Stomach smooth muscle (tissue), 2 donors: ENCODE measurements around the gene WDR49.

ENCODE experiments used
- H3K27ac ChIP-seq: one replicate; pipeline ENCODE4 v1.7.0; 2013; ENCODE audit warnings: mild to moderate bottlenecking, low read length, inconsistent platforms
- H3K27me3 ChIP-seq, 2 donors: one replicate each; pipeline ENCODE4 v1.7.0; 2013; ENCODE audit warnings: low read length in 2 of 2; ENCODE audit not compliant: insufficient read depth in 2 of 2, control insufficient read depth in 1 of 2
- H3K36me3 ChIP-seq, 2 donors: one replicate each; pipeline ENCODE4 v1.7.0; 2013; ENCODE audit warnings: low read length in 2 of 2; ENCODE audit not compliant: control insufficient read depth in 2 of 2, insufficient read depth in 2 of 2
- H3K4me1 ChIP-seq: one replicate; pipeline ENCODE4 v1.7.0; 2013; ENCODE audit warnings: low read length; ENCODE audit not compliant: control insufficient read depth, insufficient read depth
- H3K4me3 ChIP-seq, 2 donors: one replicate each; pipeline ENCODE4 v1.7.0; 2013; ENCODE audit warnings: low read length in 2 of 2
- H3K9ac ChIP-seq, 2 donors: one replicate each; pipeline ENCODE4 v1.7.0; 2013; ENCODE audit warnings: low read length in 2 of 2, mild to moderate bottlenecking in 1 of 2
- H3K9me3 ChIP-seq, 2 donors: one replicate each; pipeline ENCODE4 v1.7.0; 2013; ENCODE audit warnings: low read length in 2 of 2; ENCODE audit not compliant: control insufficient read depth in 2 of 2
- donor health status: healthy.
- donor health status: Pancreatic carcinoma.

The WDR49 gene

DNA sequence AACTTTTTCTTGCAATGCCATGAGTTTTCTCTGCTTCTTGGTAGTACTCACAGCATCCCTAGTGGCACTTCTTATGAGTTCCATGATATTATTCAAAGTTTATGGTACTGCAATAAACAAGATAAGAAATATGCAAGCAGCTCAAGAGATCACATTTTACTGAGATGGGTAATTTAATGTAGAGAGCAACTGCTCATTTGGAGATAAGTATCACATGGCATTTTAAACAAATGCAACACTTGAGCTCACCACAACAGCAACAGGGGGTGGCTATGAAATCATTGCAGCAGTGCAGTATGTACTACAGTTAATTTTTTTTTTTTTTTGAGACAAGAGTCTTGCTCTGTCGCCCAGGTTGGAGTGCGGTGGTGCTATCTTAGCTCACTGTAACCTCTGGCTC lies 85.1 kb downstream of the WDR49 start:
- no peak overlapping the region for H3K4me3 ChIP-seq
- H3K27me3 ChIP-seq, result no peaks in the 10 kb centered on the region
- H3K36me3 ChIP-seq, result no peaks in the 10 kb centered on the region
- no peak overlapping the region for H3K9ac ChIP-seq
- H3K9me3 ChIP-seq, result no peaks in the 10 kb centered on the region
- H3K27ac ChIP-seq, result no peak overlapping the region
- no peaks in the 10 kb centered on the region for H3K4me1 ChIP-seq

DNA sequence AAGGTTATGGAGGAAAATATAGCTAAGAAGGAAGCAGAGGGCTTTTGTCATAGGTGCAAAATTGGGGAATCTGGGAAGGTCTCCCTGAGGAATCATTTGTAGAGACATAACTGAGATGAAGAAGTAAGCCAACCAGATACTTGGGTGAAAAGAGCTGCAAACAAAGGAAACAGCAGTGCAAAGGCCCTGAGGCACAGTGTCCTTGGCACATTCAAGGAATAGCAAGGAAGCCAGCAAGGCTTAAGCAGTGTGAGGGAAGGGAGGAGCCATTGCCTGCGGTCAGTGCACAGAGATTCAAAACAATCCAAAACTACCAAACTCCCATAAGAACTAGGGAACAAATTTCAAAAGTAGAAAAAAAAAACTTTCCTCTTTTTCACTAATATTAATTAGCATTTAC lies 88.3 kb downstream of the WDR49 start:
- H3K9me3 ChIP-seq, result no peaks in the 10 kb centered on the region
- H3K27me3 ChIP-seq, result no peaks in the 10 kb centered on the region
- H3K4me3 ChIP-seq, result no peak overlapping the region
- H3K36me3 ChIP-seq, result no peaks in the 10 kb centered on the region
- H3K4me1 ChIP-seq, result no peaks in the 10 kb centered on the region
- no peak overlapping the region for H3K9ac ChIP-seq
- no peak overlapping the region for H3K27ac ChIP-seq

DNA sequence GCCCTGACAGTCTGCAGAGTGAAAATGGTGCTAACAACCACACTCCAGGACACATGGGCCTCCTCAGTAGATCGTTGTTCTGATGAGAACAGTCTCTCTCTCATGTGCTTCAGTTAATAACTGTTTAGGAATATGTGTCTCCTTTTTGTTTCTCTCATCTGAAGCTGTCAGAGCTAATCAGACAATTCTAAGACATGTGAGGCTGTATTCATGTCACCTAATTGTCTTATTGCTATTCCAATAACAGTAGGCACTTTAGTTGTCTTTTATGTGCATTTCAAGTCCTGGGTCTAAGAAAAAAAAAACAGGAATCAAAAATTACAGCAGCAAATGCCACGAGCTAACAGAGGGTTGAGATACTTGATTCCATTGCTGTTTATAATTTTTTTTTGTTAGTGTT lies 89.1 kb downstream of the WDR49 start:
- Histone ChIP-seq H3K27ac (no peak overlapping the region), H3K4me3 (no peak overlapping the region), H3K27me3 (no peaks in the 10 kb centered on the region), H3K4me1 (no peaks in the 10 kb centered on the region), H3K9me3 (no peaks in the 10 kb centered on the region), H3K9ac (no peak overlapping the region), H3K36me3 (no peaks in the 10 kb centered on the region)

DNA sequence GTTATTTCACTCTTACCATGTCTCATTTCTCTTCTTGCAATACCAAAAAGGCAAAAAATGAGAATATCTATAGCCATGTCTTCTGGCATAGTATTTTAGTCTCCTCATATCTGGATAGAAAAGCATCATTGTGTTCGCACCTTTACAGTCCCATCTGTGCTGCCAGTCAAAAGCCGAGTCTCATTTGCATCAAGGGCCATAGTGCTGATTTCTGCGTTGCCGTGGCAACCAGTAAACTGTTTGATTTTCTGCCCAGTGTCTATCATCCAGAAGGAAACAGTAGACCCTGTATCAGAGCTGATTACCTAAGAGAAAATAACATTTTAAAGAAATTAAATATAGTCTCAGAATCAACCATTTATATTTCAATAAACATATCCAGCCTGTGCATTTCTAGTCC lies 93.8 kb downstream of the WDR49 start:
- Histone ChIP-seq H3K27me3 (no peaks in the 10 kb centered on the region), H3K27ac (no peak overlapping the region), H3K9ac (no peak overlapping the region), H3K4me1 (no peaks in the 10 kb centered on the region), H3K9me3 (no peaks in the 10 kb centered on the region), H3K4me3 (no peak overlapping the region), H3K36me3 (no peaks in the 10 kb centered on the region)

DNA sequence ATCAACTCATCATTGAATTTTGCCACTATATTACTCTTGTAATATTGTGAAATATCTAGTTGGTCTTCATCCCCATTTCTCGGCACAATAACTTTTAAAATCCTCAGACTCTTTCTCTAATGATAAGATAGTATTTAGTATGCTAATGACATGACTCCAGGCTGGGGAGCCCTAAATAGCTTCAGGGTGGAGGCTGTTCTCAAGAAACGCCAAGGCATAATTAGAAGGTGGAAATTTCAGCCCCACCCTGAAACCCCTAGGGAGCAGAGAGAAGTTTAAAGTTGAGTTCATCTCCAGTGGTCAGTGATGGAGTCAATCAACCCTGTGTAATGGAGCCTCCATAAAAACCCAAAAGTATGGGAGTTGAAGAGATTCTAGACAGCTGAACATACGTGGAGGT lies 98.8 kb downstream of the WDR49 start:
- H3K36me3 ChIP-seq, result no peaks in the 10 kb centered on the region
- H3K27ac ChIP-seq, result no peak overlapping the region
- H3K27me3 ChIP-seq, result no peaks in the 10 kb centered on the region
- no peak overlapping the region for H3K9ac ChIP-seq
- H3K9me3 ChIP-seq, result no peaks in the 10 kb centered on the region
- H3K4me3 ChIP-seq, result no peak overlapping the region
- H3K4me1 ChIP-seq, result no peaks in the 10 kb centered on the region

DNA sequence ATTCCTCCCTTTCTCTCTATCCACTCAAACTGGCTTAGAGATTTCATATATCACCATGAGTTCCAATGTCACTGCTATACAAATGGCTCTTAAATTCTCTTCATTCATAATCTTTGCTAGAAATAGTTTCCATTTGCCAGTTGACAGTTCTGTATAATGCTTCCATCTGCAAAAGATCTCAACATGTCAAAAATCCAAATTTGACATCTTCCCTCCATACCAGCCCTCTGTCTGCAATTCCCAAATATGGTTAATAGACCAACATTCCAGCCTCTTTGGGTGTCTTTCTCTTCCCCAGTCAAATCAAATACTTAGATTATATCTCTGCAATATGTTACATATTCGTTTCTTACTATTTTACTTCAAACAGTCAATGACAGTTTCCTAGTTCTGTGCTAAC lies 115.7 kb downstream of the WDR49 start:
- peaks cover 0 to 5% of the 10 kb centered on the region in 2 donors for H3K9me3 ChIP-seq
- H3K27me3 ChIP-seq, result no peaks in the 10 kb centered on the region
- no peaks in the 10 kb centered on the region for H3K4me1 ChIP-seq
- no peak overlapping the region for H3K9ac ChIP-seq
- no peak overlapping the region for H3K27ac ChIP-seq
- H3K4me3 ChIP-seq, result no peak overlapping the region
- no peaks in the 10 kb centered on the region for H3K36me3 ChIP-seq

DNA sequence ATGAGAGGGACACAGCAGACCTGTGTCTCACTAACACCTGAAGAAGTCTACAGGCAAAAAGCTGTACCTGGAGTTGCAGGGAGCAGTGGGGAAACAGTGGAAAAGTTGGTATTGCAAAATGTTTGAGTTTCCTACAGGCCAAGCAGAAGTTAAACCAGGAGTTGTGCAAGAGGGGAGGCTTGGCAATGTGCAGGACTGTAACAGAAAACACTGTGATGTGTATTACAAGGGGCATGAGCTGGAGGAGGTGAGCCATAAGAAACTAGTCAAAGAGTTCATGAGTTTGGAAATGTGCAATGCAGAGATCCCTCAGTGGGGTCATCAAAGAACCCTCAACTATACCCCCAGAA lies 132.8 kb downstream of the WDR49 start:
- no peak overlapping the region for H3K4me3 ChIP-seq
- H3K4me1 ChIP-seq, result no peaks in the 10 kb centered on the region
- no peaks in the 10 kb centered on the region for H3K9me3 ChIP-seq
- no peaks in the 10 kb centered on the region for H3K36me3 ChIP-seq
- H3K27me3 ChIP-seq, result no peaks in the 10 kb centered on the region
- no peak overlapping the region for H3K27ac ChIP-seq
- H3K9ac ChIP-seq, result no peak overlapping the region

DNA sequence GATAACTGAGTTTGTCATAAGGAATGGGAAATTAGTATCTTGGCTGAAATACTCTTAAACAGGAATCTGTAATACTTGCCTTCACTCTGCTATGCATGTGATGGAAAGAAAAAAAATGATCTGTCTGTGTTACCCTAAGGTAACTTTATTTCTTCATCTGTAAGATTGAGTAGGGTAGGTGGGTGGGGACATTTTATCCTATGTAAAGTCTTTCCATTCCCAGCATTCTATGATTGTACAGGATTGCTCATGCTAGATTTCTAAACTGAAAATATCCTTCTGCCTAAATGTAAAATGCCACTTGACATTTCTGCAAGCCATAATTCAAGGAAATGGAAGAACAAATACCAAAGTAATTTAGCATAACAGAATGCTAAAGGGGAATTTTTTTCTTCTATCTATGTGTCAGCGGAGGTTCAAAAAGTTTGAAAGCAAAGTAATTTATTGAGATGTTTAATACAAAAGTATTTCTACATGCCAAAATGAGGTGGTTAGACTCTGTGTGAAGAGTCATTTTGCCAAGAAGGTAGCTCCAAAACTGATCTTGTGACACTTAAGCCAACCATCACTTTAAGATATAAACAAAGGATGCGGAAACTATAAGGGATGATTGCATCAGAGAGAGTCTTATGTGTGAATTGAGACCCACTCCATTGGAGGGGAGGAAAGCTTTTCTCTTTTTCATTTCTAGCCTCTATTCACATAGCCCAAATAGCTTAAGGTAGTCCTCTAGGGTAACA lies 133.3 kb downstream of the WDR49 start:
- no peak overlapping the region for H3K27ac ChIP-seq
- no peaks in the 10 kb centered on the region for H3K9me3 ChIP-seq
- H3K4me1 ChIP-seq, result no peaks in the 10 kb centered on the region

DNA sequence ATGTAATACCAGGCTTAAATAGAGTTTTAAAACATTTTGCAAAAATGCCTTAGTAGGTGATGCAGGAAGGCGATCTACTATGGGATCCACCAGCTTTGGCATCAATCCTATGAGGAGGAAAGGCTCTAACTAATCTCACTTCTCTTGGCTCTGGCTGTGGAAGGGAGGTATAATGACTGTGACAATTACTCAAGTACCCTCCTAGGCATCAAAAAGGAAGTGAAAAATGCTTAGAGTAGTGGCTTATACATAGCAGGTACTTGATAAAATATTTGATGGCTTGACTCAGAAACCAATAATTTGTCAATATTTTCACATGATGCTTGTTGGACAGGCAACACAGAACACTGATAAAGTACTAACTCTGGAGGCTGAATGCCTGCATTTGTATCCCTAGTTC lies 145.8 kb downstream of the WDR49 start:
- Histone ChIP-seq H3K36me3 (no peaks in the 10 kb centered on the region), H3K4me3 (no peak overlapping the region), H3K4me1 (no peaks in the 10 kb centered on the region), H3K27ac (no peak overlapping the region), H3K9ac (no peak overlapping the region), H3K27me3 (no peaks in the 10 kb centered on the region), H3K9me3 (no peaks in the 10 kb centered on the region)

More for the DNA sequence above, 133.3 kb downstream of the WDR49 start:
- Histone ChIP-seq H3K27me3 (no peaks in the 10 kb centered on the region), H3K36me3 (no peaks in the 10 kb centered on the region), H3K9ac (no peak overlapping the region), H3K4me3 (no peak overlapping the region)

DNA sequence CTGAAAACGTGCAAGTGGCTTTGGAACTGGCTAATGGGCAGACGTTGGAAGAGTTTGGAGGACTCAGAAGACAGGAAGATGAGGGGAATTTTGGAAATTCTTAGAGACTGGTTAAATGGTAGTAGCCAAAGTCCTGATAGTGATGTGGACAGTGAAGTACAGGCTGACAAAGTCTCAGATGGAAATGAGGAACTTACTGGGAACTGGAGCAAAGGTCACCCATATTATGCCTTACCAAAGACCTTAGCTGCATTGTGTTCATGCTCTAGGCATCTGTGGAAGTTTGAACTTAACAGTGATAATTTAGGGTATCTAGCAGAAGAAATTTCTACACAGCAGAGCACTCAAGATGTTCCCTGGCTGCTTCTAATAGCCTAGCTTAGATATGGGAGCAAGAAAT lies 151.3 kb downstream of the WDR49 start:
- no peaks in the 10 kb centered on the region for H3K4me1 ChIP-seq
- H3K9ac ChIP-seq, result no peak overlapping the region
- H3K36me3 ChIP-seq, result no peaks in the 10 kb centered on the region
- no peak overlapping the region for H3K4me3 ChIP-seq
- H3K9me3 ChIP-seq, result no peaks in the 10 kb centered on the region
- no peaks in the 10 kb centered on the region for H3K27me3 ChIP-seq
- no peak overlapping the region for H3K27ac ChIP-seq

DNA sequence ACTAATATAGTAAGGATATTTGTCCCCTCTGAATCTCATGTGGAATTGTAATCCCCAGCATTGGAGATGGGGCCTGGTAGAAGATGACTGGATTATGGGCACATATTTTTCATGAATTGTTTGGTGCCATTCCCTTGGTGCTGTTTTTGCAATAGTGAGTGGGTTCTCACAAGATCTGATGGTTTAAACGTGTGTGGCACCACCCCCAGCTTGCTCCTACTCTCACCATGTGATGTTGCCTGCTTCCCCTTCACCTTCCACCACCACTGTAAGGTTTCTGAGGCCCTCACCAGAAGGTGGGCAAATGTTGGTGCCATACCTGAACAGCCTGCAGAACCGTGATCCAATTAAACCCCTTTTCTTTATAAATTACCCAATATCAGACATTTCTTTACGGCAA lies 151.8 kb downstream of the WDR49 start:
- Histone ChIP-seq H3K9me3 (no peaks in the 10 kb centered on the region), H3K27ac (no peak overlapping the region), H3K36me3 (no peaks in the 10 kb centered on the region)

More for the DNA sequence above, 151.8 kb downstream of the WDR49 start:
- H3K27me3 ChIP-seq, result no peaks in the 10 kb centered on the region
- no peak overlapping the region for H3K9ac ChIP-seq
- H3K4me3 ChIP-seq, result no peak overlapping the region
- no peaks in the 10 kb centered on the region for H3K4me1 ChIP-seq
